ENCODE data around the gene PRCP.

PRCP gene

DNA sequence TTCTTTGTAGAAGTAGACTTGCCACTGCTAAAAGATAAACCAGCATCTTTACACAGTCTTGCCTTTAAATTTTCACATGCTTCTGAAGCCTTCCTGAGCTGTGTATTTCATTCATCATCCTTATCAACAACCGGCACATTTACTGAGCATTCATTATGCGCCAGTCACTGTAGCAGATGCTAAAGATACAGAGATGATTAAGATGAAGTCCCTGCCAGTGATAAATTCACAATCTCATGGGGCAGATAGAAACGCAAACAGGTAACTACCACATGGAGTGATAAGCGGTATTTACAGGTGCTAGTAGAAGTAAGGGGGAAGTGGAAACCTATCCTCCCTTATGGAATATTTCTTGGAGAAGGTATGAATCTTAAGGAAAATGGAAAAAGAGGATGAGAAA, 67.2 kb downstream of the PRCP start:
- no peak for DNase-seq (ENCODE audit: extremely low read depth in 1 of 2, low read depth in 1 of 2)

DNA sequence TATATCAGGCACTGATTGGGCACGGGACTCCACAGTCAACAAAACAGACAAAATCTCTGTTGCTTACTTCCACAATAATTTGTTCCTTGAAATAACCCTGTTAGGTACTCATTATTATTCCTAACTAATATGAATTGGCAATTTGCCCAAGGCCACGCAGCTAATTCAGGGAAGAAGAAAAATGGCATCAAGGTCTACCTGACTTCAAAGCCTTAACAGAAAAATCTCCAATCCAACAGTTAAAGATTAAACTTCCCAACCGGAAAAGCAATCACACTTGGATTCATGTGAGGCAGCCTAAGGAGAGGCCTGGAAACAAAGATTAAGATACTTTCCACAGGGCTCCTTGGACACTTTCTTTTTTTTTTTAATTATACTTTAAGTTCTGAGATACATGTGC, 68.9 kb downstream of the PRCP start:
- no peak for DNase-seq (ENCODE audit: extremely low read depth in 1 of 2, low read depth in 1 of 2)

DNA sequence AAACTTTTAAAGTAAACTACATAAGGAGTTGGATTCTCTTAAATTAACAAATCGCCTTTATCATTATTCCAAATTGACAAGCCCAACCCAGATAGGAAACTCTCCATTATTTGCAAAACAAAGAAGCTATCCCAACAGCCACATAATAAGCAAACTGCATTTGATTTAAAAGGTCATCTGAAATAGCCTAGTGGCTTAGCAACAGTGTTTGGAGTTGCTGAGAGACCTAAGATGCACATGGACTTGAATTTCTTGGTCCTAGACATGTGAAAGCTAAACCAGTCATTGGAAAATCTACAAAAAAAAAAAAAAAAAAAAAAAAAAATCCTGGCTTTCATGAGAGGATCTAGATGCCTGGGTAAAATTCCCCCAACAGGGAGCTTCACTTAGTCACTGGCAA, 69.5 kb downstream of the PRCP start:
- no peak for DNase-seq (ENCODE audit: extremely low read depth in 1 of 2, low read depth in 1 of 2)

DNA sequence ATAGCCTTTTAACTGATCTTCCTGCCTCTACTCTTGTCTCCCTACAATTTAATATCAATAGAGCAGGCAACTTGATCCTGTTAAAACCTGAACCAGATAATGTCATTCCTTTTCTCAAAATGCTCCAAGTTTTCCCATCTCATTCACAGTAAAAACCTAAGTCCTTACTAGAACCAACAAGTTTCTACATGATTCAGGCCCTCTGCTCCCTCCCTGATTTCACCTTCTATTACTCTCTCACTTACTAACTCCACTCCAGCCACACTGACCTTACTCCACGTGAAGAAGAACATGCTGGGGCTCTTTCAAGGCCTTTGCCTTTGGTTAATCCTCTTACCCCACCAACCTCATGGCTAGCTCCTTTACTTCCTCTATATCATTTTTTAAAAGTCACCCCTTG, 71.1 kb downstream of the PRCP start:
- DNase-seq (ENCODE audit: extremely low read depth in 1 of 2, low read depth in 1 of 2), result no peak

DNA sequence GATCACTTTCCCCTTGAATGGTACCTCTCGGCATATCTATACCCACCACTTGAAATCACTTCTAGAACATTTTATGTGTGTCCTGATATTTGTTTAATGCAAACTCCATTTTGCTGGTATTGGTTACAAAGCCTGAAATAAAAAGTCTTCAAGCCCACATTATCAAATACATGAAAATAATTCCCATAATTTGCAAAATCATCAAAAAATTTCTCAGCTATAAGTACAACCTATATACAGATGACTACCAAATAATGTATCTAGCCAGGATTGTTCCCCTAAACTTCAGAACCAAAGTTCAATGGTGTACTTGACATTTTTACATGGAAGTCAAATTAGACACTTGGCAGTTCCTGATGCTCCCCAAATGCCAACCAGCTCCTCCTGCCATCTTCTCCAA, 71.8 kb downstream of the PRCP start:
- DNase-seq (ENCODE audit: extremely low read depth in 1 of 2, low read depth in 1 of 2), result no peak

DNA sequence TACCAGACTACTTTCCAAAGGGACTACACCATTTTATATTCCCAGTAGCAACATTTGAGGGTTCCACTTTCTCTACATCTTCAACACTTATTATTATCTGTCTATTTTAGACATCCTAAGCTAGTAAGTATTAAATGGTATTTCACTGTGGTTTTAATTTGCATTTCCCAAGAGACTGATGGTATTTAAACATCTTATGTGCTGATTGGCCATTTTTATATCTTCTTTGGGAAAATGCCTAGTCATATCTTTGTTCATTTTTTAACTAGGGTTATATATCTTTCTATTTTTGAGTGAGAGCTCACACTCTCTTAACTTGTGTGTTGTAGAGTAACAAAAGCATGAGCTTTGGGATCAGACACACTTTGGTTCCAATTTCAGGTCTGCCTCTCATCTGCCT, 73.7 kb downstream of the PRCP start:
- no peak for DNase-seq (ENCODE audit: extremely low read depth in 1 of 2, low read depth in 1 of 2)

DNA sequence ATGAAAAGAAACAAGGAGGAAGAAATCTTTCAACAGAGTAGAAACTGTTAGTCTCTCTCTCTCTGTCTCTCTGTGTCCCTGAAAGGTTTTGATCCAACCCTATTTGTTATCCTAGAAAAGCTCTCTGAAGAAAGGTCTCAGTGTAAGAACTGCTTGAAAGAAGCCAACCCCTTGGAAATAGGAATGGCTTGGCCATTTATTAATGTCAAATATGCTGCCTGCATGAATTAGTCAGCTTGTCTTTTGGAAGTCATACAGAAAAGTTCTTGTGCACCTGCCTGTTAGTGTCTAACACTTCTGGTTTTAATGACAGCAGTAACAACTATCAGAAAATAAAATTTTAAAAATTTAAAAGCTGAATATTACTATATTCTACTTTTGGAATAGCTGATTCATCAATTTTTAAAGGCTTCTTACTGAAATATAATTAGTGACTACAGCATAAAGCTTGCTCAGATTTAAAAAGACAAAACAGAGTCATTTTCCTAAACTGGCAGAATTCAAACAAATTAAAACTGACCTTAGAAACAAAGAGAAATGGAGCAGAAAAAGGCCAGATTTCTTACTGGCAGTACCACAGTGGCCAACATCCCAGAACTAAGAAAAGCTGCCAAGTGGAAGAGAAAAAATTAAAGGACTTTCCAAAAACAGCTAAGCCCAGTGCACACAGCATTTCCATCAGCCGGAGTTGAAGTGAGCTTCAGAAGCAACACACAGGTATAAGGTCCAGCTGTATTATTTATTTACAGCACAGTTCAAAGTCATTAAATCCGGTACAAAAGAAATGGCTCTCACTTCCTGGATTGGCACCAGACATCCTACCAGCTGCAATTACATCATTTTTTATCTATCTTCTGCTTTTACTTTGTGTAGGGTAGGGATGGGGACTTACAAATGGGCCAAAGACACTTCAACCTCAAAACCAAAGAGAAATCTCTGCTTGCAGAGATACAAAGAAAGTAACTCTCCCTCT, 76.3 kb downstream of the PRCP start:
- no peak for DNase-seq (ENCODE audit: extremely low read depth in 1 of 2, low read depth in 1 of 2)

DNA sequence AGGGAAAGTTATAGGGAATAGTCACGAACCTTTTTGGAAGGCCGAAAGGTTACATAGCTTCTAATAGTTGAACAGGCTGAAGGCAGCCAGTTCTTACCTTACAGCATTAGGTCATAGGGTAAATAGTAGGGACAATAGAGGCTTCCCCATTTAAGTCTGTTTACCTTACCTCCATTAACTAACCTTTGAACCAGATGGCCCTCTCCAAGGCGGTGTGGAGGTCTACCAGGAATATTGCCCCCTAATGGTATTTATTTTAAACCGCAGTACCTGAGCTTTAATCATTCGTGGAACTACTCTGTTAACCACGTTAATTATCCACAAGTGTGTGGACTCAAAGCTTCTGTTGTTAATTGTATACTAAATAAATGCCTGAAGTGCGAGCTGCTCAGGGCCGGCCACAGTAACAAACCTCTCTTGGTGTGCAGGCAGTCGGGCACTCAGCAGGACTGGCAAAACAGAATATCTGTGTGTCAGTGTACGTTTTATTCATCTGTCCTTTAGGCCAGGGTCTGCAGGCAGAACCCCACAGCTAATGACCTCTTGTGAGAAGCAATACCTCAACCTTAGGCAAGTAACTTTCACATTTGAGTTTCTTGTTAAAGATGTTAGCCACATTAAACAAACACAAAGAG, 81.7 kb downstream of the PRCP start:
- no peak for DNase-seq (ENCODE audit: extremely low read depth in 1 of 2, low read depth in 1 of 2)

DNA sequence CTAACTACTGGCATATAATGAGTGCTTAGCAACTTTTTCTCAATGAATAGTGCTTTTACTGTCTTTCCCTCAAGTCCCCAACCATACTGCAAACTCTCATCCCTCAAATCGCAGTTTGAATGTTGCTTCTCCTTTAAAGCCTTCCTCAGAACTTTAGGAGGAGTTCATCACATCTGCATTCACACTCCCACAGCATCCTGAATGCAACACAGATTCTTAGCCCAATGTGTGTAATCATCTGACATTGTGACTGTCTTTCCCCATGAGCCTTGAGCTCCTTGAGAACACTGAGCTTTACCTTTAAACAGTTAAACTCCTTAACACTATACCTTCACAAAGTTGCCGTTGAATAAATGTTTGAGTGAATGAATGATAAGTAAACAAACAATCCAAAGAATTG, 84.8 kb downstream of the PRCP start:
- no peak for DNase-seq (ENCODE audit: extremely low read depth in 1 of 2, low read depth in 1 of 2)

DNA sequence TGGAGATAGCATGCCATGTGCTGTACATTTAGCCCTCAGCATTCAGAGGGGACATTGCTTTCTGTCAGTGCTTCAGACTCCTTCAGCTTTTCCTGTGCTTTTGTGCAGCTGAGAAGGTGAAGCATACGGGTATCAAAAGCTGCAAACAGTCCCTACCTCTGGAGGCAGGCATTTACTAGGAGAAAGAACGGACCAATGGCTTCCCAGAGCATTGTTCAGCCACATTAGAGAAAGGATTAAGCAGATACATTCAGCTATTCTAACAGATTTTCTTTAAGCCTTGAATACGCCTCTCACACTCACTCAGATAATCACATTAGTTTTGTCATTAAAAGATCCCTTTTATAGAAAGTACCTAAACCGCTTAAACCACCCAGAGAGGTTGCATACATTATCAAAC, 85.9 kb downstream of the PRCP start:
- DNase-seq (ENCODE audit: extremely low read depth in 1 of 2, low read depth in 1 of 2), result no peak

DNA sequence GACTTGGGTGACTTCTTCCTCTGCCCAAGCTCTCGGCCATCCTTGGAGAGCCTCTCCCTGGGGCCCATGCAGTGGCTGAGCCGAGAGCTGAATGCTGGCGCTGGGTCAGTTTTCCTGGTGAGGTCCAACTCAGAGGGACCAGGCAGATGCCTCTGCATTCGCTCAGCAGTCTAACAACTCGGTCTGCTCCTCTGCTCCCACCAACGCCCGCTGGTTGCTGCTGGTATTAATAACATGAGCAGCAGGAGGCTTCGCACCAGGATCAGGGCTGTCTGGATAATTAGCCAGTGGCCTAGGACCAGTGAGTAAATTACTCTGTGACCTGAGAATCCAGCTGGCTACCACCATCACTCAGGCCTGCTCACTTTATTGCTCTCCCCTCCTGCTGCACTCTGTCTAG, 88.9 kb downstream of the PRCP start:
- DNase-seq (ENCODE audit: extremely low read depth in 1 of 2, low read depth in 1 of 2), result no peak

DNA sequence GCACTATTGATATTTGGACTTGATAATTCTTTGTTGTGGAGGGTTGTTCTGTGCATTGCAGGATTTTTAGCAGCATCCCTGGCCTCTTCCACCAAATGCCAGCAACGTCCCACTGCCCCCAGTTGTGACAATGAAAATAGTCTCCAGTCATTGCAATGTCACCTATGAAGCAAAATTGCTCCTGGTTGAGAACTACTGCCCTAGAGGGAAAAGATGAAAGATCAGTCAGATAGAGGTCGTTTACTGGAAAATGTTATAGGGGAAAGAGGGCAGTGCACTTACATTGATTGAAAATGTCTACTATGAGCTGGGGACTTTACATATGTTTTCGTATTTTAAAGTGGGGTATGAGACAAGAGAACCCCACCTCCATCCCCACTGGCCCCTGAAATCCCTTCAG, 89.5 kb downstream of the PRCP start:
- no peak for DNase-seq (ENCODE audit: extremely low read depth in 1 of 2, low read depth in 1 of 2)

DNA sequence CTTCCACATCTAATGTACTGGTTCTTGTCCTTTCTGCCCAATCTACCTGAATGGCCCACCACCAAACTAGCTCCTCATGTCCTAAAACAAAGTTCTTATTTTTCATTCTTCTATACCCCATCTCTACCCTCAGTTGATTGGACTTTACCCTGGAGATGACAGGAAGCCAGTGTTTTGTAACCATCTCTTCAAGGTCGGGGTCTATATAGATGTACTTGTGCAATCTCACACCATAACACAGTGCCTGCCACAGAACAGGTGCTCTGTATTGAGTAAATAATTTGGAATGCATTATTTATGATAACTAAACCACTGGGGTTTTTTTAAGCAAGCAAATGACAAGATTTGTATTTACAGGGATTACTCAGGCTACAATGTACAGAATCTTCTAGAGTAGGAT, 89.9 kb downstream of the PRCP start:
- no peak for DNase-seq (ENCODE audit: extremely low read depth in 1 of 2, low read depth in 1 of 2)

DNA sequence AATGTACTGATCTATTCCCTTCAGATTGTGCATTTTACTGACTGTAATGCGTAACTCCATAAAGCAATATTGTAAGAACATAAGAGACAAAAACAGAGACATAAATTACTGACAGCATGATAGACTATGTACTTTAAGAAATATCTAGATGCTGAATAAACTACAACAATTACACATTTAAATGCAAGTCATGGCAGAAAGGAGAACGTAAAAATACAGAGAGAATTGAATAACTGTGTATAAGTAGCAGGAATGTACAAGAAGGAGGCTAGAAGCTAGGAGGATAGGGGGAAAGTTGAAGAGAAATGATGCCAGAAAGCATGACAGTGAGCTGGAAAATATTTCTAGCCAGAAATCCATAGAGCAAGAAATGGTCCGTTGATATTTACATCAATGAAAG, 92.6 kb downstream of the PRCP start:
- DNase-seq (ENCODE audit: extremely low read depth in 1 of 2, low read depth in 1 of 2), result no peak

DNA sequence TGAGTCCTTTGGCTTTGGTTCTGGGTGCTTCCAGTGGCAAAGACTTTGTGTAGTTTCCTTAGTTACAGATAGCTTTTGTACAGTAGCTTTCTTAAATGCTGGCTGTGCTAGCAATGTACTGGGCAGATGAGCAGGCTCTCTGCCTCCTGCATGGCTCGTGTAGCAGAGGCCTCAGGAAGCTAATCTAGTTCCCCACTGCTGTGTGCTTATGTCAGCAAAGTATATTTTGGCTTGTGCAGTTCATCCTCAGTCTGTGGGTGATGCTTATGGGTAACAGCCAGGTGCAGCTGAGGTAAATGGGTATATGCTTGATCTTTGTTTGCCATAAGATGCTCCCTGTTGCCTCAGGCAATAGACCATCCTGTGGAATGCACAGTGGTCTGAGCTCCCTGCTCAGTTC, 97.5 kb downstream of the PRCP start:
- DNase-seq (ENCODE audit: extremely low read depth in 1 of 2, low read depth in 1 of 2), result no peak

DNA sequence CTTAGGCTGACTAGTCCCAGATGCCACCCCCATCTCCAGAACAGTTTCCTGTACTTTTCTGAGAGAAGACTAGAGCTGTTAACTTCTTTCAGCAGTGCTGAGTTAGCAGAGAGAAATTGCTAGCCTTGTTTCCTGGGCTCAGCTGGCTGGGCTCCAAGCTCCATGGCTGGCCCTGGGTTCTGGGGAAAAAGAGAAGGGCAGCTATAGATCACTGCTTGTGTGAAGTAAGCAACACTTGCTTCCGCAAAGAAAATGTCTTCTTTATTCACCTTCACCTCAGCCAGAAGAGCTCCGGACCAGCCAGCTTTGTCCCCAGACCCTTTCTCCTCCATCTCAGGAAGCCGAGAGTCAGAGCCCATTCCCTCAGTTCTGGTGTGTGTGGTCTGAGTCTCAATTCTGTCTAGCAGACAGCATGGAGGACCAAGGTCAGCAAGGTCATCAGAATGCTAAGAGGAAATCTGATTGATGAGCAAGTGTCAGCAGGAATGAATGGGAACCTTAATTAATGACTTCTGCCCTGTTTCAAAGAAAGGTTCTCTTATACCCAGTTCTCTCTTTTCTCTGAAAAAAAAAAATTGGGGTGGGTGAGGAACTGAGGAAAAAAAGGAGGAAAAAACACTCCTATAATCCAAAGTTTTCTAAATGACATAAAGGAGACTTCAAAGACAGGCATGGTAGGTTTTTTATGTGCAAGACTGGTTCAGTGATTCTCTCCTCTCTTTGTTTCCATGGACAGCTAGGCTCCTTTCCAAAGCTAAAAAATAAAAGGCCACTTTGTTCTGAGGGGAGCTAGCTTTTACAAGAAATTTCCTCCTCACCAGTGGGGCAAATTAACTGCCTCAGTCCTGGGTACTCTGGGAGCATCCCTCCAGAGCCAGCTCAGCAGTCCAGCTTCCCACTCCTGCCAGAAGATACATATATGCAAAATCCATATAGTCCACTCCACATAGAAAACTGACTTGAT, 103.0 kb downstream of the PRCP start:
- no peak for DNase-seq (ENCODE audit: extremely low read depth in 1 of 2, low read depth in 1 of 2)

DNA sequence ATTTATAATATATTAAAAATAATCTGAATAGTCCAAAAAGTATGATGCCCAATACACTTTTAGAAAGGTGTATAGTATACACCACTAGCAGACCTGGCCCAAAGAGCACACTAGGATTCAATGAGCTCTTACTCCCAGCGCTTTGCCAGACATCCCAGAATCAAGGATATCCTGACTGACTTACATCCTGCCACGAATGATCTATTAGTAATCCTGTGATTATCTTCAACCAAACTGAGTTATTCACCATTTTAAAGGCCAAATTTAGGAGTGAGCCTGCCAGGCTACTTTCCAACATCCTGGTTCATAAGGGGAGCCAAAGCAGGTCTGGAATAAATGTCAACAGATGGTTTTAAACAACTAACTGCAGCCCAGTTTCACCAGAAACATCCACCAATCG, 105.7 kb downstream of the PRCP start:
- no peak for DNase-seq (ENCODE audit: extremely low read depth in 1 of 2, low read depth in 1 of 2)

DNA sequence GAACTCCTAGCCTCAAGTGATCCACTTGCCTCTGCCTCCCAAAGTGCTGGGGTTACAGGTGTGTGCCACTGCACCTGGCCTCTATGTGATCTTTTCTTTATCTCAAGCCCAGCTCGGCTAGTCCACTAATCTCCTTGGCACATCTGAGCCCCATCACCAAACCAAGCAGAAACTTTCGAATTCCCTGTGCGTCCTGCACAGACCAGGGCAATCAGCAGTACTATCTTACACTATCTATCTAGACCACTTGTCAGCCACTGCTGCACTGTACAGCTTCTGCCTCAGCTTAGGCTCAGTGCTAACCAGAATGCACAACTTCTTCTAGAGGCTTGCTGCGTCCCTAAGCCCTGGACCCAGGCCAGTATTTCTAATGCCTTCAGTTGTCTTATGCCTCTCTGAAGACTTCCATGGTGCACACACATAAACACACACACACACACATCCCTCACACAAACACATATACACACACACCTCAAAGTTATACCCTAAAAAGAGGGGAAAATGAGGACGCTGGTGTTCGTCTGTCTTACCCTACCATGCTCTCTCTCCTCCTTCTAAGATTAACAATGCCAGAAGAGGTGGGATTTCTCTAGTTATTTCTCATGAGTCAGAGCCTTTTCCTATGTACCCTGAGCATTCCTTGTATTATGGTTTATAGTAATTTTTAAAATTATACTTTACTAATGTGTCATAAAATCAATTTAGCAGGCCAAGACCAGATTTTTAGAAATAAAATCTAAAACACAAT, 107.2 kb downstream of the PRCP start:
- DNase-seq (ENCODE audit: extremely low read depth in 1 of 2, low read depth in 1 of 2), result no peak

DNA sequence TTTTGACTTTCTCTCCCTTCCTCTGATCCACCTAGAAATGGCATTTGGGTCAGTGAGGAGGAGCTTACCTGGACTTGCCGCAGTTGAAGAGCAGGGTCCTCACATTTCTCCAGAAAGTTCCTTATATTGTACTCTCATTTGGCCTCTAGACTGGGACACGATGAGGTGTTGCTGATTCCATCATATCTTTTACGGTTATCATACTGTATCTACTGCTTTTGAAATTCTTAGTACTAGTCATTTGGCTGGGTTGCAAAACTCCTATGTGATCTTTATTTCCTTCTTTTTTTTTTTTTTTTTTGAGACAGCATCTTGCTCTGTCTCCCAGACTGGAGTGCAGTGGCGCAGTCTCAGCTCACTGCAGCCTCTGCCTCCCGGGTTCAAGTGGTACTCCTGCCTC, 107.9 kb downstream of the PRCP start:
- DNase-seq (ENCODE audit: extremely low read depth in 1 of 2, low read depth in 1 of 2), result no peak

DNA sequence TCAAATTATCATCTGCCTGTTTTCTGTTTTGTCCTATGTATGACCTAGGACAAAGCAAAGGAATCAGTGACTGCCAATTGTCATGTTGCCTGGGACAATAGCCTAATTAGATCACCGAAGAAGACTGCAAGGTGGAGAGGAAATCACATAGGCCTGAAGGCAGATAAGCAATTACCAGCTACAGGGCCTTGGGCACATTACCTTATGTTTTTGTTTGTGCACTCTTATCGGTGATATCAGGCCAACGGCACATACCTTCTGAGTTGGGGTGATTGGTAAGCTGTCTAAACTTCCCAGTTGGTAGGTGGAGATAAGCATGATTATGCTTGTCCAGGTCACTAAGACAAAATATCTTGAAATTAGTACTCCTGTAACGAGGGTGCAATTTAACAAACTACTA, 108.5 kb downstream of the PRCP start:
- DNase-seq (ENCODE audit: extremely low read depth in 1 of 2, low read depth in 1 of 2), result no peak

Measured in activated CD8-positive, alpha-beta memory T cell treated with anti-CD3 and anti-CD28 coated beads for 1 hour (primary cell).